Measurements from ENCODE around the gene PSME3IP1.

GRCh38 chr16:57134982-57135381, 50.9 kb downstream of the PSME3IP1 start:
- TF ChIP-seq CTCF (optimal IDR thresholded peaks at IDR 0.05 in 1 of 3, IDR thresholded peaks at IDR 0.05 in 1 of 3, conservative IDR thresholded peaks at IDR 0.05 in 1 of 3; ENCODE audit: extremely low read depth in 1 of 3, insufficient read depth in 2 of 3, low read length in 3 of 3), result no peak
- TF ChIP-seq EZH2 (IDR thresholded peaks at IDR 0.05; ENCODE audit: low read length), result no peak
